ENCODE measurements around the gene CLEC14A.

Gene CLEC14A

GRCh38 chr14:38248321-38249028, 7.4 kb downstream of the CLEC14A start:
- no peak for DNase-seq (ENCODE audit: low read depth in 2 of 2)

- DNase-seq (ENCODE audit: low read depth in 2 of 2), result no peak
These were observed 12.1 kb downstream of the CLEC14A start for GRCh38 chr14:38243696-38244240.

GRCh38 chr14:38238878-38239277, 17.0 kb downstream of the CLEC14A start:
- no peak for DNase-seq (ENCODE audit: low read depth in 2 of 2)

GRCh38 chr14:38238332-38238731, 17.6 kb downstream of the CLEC14A start:
- no peak for DNase-seq (ENCODE audit: low read depth in 2 of 2)

- no peak for DNase-seq (ENCODE audit: low read depth in 2 of 2)
These were observed 22.7 kb downstream of the CLEC14A start for GRCh38 chr14:38233218-38233617.

- DNase-seq (ENCODE audit: low read depth in 2 of 2), result no peak
These were observed 29.5 kb downstream of the CLEC14A start for GRCh38 chr14:38226366-38226765.

GRCh38 chr14:38225946-38226345, 29.9 kb downstream of the CLEC14A start:
- no peak for DNase-seq (ENCODE audit: low read depth in 2 of 2)

GRCh38 chr14:38224338-38224737, 31.6 kb downstream of the CLEC14A start:
- no peak for DNase-seq (ENCODE audit: low read depth in 2 of 2)

- DNase-seq (ENCODE audit: low read depth in 2 of 2), result no peak
These were observed 34.8 kb downstream of the CLEC14A start for GRCh38 chr14:38221077-38221476.

GRCh38 chr14:38217553-38217952, 38.3 kb downstream of the CLEC14A start:
- no peak for DNase-seq (ENCODE audit: low read depth in 2 of 2)

GRCh38 chr14:38213001-38213400, 42.9 kb downstream of the CLEC14A start:
- DNase-seq (ENCODE audit: low read depth in 2 of 2), result no peak

- DNase-seq (ENCODE audit: low read depth in 2 of 2), result no peak
These were observed 43.8 kb downstream of the CLEC14A start for GRCh38 chr14:38212111-38212510.

- DNase-seq (ENCODE audit: low read depth in 2 of 2), result no peak
These were observed 44.6 kb downstream of the CLEC14A start for GRCh38 chr14:38211255-38211735.

- DNase-seq (ENCODE audit: low read depth in 2 of 2), result no peak
These were observed 45.2 kb downstream of the CLEC14A start for GRCh38 chr14:38210587-38211216.

GRCh38 chr14:38209572-38210557, 46.0 kb downstream of the CLEC14A start:
- DNase-seq (ENCODE audit: low read depth in 2 of 2), result no peak

- DNase-seq (ENCODE audit: low read depth in 2 of 2), result no peak
These were observed 47.0 kb downstream of the CLEC14A start for GRCh38 chr14:38208618-38209562.

GRCh38 chr14:38207736-38208617, 47.9 kb downstream of the CLEC14A start, which contains the start of gene SSTR1:
Gene SSTR1, plus strand, starts transcription at chr14:38207904. Its CDS starts 1,486 bp downstream, at chr14:38209390.
- DNase-seq (ENCODE audit: low read depth in 2 of 2), result no peak

GRCh38 chr14:38207377-38207735, 48.5 kb downstream of the CLEC14A start:
- no peak for DNase-seq (ENCODE audit: low read depth in 2 of 2)

- DNase-seq (ENCODE audit: low read depth in 2 of 2), result no peak
These were observed 49.1 kb downstream of the CLEC14A start for GRCh38 chr14:38206689-38207376.

All from stimulated activated CD8-positive, alpha-beta memory T cell treated with anti-CD3 and anti-CD28 coated beads, Interleukin-7, amount 100 ng/mL, for 4 hours (primary cell).